ENCODE data around the gene EFNA5. TPM values are rescaled to one million over a fixed set of nuclear protein-coding genes. Genes with fewer than 3 reads are reported as not detected.

The EFNA5 gene
- total RNA-seq, 6 experiments from 2014 or later = 0.26 TPM; not detected in 5

DNA sequence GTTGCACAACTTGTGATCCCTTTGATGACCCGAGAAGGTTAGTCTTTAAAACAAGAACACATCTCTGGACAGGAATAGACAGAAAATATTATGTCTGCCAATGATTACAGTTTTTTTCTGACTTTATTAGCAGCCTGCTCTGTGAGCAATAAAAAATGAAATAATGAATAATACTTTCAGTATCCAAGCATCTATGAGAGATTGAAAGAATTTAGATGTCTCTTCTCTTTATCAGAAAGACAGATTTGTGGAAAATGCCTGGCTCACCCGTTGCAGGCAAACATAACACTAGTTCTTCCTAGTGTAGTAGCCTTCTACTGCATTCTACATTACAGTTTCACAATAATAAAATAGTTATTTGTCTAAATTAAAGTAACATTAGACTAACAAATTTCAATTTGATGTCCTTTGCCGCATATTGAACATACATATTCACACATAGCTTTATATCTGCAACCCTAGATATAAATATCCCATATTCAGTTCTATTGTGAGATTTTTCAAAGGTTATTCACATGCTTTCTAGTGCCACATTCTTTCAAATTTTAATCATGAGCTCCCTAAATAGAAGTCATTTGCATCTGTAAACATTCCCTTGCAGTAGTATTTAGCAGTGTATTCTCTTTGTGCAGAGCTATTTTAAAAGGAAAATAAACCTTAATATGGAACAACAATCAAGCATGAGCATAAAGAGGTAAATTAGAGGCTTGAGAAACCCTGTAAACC lies 267.3 kb downstream of the EFNA5 start:
- no peaks in the 10 kb centered on the region for H3K36me3 Mint-ChIP-seq (ENCODE audit: low read depth)
- no peaks in the 10 kb centered on the region for H3K4me1 Mint-ChIP-seq (ENCODE audit: low read depth)
- H3K27me3 Mint-ChIP-seq (ENCODE audit: insufficient read depth) = peaks cover 4% of the 10 kb centered on the region; the same call in 1 of the 2 replicates

GRCh38 chr5:107402434-107403227 lies 268.1 kb downstream of the EFNA5 start:
- Mint-ChIP-seq H3K4me3 (no peak overlapping the region), H3K27me3 (ENCODE audit: insufficient read depth) (peaks cover 8% of the 10 kb centered on the region; the same call in 1 of the 2 replicates), H3K9me3 (peaks cover 5% of the 10 kb centered on the region; the same call in 1 of the 2 replicates), H3K27ac (no peak overlapping the region), H3K36me3 (ENCODE audit: low read depth) (no peaks in the 10 kb centered on the region), H3K4me1 (ENCODE audit: low read depth) (no peaks in the 10 kb centered on the region)
- no peak for DNase-seq
- no peak for TF ChIP-seq CTCF (IDR thresholded peaks at IDR 0.05)

More for the DNA sequence above, 267.3 kb downstream of the EFNA5 start:
- Mint-ChIP-seq H3K4me3 (no peak overlapping the region), H3K27ac (no peak overlapping the region), H3K9me3 (no peaks in the 10 kb centered on the region)
- no peak for TF ChIP-seq CTCF (IDR thresholded peaks at IDR 0.05)
- DNase-seq = no peak

DNA sequence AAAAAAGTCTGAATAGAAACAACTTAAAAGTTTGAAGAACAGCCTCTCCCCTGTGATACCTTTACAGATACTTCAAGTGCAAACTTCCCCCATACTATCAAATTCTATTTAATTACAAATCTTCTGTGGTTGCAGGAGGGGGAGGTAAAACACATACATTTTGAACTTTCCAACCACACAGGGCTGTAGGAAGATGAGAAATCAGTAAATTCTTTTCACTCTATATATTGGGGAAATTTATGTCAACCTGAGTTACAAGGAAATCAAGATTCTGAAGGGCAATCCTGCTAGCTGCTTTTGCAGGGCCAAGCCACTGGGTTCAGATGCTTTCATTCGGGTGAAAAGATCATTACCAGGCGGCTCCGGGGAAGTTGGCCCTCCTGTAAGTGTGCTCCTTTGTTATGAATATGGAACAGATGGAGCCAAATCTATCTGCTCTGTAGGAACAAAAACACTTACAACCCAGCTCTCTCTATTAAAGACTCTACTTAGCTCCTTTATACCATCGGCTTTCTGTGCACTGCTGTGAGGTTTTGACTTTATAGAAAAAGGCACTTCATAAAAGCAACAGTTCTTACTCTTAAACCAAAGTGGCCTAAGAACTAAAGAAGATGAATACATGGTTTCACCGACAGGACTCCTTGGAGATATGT lies 269.1 kb downstream of the EFNA5 start:
- H3K9me3 Mint-ChIP-seq = peaks cover 5% of the 10 kb centered on the region; the same call in 1 of the 2 replicates
- H3K27ac Mint-ChIP-seq = no peak overlapping the region
- no peak overlapping the region for H3K4me3 Mint-ChIP-seq
- H3K36me3 Mint-ChIP-seq (ENCODE audit: low read depth) = no peaks in the 10 kb centered on the region
- no peak for TF ChIP-seq CTCF (IDR thresholded peaks at IDR 0.05)
- no peak for DNase-seq
- no peaks in the 10 kb centered on the region for H3K4me1 Mint-ChIP-seq (ENCODE audit: low read depth)
- H3K27me3 Mint-ChIP-seq (ENCODE audit: insufficient read depth) = peaks cover 8% of the 10 kb centered on the region; the same call in 1 of the 2 replicates

DNA sequence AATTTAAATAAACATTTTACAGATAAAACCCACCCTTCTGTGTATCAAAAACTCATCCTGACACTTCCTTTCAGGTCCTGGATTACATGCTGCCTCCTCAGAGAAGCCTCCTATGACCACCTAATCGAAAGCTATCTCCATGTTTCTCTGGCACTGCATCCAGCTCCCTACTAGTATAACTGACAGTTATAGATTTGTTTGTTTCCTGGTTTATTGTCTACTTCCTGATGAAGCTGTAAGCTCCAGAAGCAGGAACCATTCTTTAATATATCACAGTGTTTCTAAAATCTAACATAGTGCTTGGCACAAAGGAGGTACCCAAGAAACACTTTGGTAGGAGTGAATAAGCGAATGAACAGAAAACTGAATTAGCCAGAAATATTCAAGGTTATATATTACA lies 270.4 kb downstream of the EFNA5 start:
- Mint-ChIP-seq H3K4me1 (ENCODE audit: low read depth) (no peaks in the 10 kb centered on the region), H3K36me3 (ENCODE audit: low read depth) (no peaks in the 10 kb centered on the region), H3K4me3 (no peak overlapping the region), H3K27me3 (ENCODE audit: insufficient read depth) (peaks cover 8% of the 10 kb centered on the region; the same call in 1 of the 2 replicates), H3K27ac (no peak overlapping the region), H3K9me3 (peaks cover 5% of the 10 kb centered on the region; the same call in 1 of the 2 replicates)
- no peak for DNase-seq
- no peak for TF ChIP-seq CTCF (IDR thresholded peaks at IDR 0.05)

- Mint-ChIP-seq H3K4me1 (ENCODE audit: low read depth) (no peaks in the 10 kb centered on the region), H3K36me3 (ENCODE audit: low read depth) (no peaks in the 10 kb centered on the region), H3K27ac (no peak overlapping the region), H3K9me3 (peaks cover 5% of the 10 kb centered on the region; the same call in 1 of the 2 replicates), H3K27me3 (ENCODE audit: insufficient read depth) (peaks cover 8% of the 10 kb centered on the region; the same call in 1 of the 2 replicates), H3K4me3 (no peak overlapping the region)
- no peak for TF ChIP-seq CTCF (IDR thresholded peaks at IDR 0.05)
- no peak for DNase-seq
Measured at GRCh38 chr5:107398703-107399102, 272.0 kb downstream of the EFNA5 start.
